Measurements from ENCODE around the gene TESK2.
"Not testable (repeated sequence)": the region's sequence is repeated elsewhere in the genome, so short reads cannot be mapped to it uniquely, and the experiment has no call there.

The TESK2 gene

DNA sequence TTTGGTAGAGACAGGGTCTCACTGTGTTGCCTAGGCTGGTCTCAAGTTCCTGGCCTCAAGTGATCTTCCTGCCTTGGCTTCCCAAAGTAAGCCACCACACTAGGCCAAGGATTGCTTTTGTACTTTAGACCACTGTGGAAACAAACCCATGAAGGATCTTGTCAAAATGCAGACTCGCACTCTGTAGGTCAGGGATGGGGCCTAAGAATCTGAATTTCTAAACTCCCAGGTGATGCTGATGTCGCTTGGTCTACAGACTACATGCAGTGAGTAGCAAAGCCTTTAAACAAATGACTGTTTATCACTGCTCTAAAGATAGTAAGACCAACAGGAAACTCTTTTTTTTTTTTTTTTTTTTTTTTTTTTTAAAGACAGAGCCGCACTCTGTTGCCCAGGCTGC is 96.6 kb downstream of the TESK2 start:
- no peak overlapping the region for H3K4me3 ChIP-seq (ENCODE audit: low read depth, low read length)
- no peak for DNase-seq (ENCODE audit: low read depth, low spot score)
- POLR2A ChIA-PET: no interaction called here
- TF ChIP-seq, protein P1, sequence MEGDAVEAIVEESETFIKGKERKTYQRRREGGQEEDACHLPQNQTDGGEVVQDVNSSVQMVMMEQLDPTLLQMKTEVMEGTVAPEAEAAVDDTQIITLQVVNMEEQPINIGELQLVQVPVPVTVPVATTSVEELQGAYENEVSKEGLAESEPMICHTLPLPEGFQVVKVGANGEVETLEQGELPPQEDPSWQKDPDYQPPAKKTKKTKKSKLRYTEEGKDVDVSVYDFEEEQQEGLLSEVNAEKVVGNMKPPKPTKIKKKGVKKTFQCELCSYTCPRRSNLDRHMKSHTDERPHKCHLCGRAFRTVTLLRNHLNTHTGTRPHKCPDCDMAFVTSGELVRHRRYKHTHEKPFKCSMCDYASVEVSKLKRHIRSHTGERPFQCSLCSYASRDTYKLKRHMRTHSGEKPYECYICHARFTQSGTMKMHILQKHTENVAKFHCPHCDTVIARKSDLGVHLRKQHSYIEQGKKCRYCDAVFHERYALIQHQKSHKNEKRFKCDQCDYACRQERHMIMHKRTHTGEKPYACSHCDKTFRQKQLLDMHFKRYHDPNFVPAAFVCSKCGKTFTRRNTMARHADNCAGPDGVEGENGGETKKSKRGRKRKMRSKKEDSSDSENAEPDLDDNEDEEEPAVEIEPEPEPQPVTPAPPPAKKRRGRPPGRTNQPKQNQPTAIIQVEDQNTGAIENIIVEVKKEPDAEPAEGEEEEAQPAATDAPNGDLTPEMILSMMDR (IDR thresholded peaks at IDR 0.05; ENCODE audit: insufficient read depth, low read length, missing control alignments): no peak
- CTCF ChIA-PET: no interaction called here

DNA sequence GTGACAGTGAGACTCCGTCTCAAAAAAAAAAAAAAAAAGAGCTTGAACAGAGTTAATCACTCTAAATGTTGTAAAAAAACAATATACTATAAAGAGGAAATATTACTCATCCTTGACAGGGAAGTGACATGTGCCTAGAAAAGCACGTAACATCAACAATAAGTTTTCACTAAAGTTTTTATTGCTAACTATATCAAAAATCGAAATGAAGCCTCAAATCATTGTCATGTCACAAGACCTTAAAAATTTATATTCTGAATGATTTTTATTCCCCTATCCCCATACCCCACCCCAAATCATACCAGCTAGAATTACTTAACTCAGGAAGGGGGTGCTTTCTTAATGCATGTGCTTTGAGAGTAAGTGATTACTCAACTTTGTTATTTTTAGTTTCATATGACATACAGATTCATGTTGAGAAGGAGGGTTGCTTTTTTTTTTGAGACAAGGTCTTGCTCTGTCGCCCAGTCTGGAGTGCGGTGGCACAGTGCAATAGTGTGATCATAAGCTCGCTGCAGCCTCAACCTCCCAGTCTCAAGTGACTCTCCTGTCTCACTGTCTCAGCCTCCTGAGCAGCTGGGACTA is 97.2 kb downstream of the TESK2 start:
- H3K4me3 ChIP-seq (ENCODE audit: low read depth, low read length): no peak overlapping the region
- DNase-seq (ENCODE audit: low read depth, low spot score): no peak
- ChIA-PET POLR2A (no interaction called here), CTCF (interaction anchor here (0.7 kb wide), 1 partner anchor 14 kb away, joined by 3 read pairs; no protein-coding TSS in a partner anchor)
- TF ChIP-seq, protein P1 (IDR thresholded peaks at IDR 0.05; ENCODE audit: insufficient read depth, low read length, missing control alignments): no peak

DNA sequence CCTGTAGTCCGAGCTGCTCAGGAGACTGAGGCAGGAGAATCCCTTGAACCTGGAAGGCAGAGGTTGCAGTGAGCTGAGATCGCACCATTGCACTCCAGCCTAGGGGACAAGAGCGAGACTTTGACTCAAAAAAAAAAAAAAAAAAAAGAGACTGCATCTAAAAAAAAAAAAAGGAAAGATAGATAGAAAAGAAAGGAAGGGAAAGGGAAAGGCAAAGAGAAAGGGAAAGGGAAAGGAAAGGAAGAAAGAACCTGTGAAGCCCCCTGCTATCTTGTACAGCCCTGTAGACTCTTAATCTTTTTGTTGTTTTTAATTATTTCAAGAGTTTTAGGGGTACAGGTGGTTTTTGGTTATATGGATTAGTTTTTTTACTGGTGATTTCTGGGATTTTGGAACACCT is 104.7 kb downstream of the TESK2 start:
- no peak overlapping the region for H3K4me3 ChIP-seq (ENCODE audit: low read depth, low read length)
- POLR2A ChIA-PET: no interaction called here
- TF ChIP-seq, protein P1 (IDR thresholded peaks at IDR 0.05; ENCODE audit: insufficient read depth, low read length, missing control alignments): no peak
- no peak for DNase-seq (ENCODE audit: low read depth, low spot score)
- CTCF ChIA-PET: no interaction called here

DNA sequence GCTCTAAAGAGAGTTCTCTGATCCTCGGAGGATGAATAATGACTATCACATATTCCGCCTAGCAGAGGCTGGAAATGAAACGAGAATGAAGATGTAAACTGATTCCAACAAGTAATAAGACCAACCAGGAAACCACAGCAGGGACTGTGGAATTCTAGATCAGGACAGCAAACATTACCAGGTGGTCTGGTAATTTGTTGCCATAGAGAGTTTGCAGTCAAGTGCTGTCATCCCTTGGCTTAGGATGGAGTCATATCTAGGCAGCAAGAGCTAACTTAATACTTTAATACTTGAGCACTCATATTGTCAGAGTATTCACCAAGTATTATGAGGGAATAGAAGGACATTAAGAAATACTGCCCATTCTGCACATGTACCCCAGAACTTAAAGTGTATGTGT is 105.7 kb downstream of the TESK2 start:
- DNase-seq (ENCODE audit: low read depth, low spot score): no peak
- POLR2A ChIA-PET: no interaction called here
- no peak overlapping the region for H3K4me3 ChIP-seq (ENCODE audit: low read depth, low read length)
- TF ChIP-seq, protein P1 (IDR thresholded peaks at IDR 0.05; ENCODE audit: insufficient read depth, low read length, missing control alignments): no peak
- CTCF ChIA-PET: interaction anchor here (1.6 kb wide), 1 partner anchor 25 kb away, joined by 4 read pairs; no protein-coding TSS in a partner anchor

DNA sequence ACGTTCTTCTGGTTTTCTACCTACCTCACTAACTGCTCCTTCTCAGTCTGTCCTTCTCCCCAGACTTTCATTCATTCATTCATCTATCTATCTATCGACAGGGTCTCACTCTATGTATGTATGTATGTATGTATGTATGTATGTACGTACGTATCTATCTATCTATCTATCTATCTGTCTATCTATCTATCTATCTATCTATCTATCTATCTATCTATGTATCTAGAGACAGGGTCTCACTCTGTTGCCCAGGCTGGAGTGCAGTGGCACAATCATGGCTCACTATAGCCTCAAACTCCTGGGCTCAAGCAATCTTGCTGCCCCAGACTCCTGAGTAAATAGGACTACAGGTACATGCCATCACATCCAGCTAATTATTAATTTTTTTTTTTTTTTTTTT is 106.8 kb downstream of the TESK2 start:
- POLR2A ChIA-PET; H3K4me3 ChIP-seq (ENCODE audit: low read depth, low read length): not testable (repeated sequence)
- CTCF ChIA-PET: interaction anchor here (1.6 kb wide), 1 partner anchor 24 kb away, joined by 4 read pairs; no protein-coding TSS in a partner anchor

DNA sequence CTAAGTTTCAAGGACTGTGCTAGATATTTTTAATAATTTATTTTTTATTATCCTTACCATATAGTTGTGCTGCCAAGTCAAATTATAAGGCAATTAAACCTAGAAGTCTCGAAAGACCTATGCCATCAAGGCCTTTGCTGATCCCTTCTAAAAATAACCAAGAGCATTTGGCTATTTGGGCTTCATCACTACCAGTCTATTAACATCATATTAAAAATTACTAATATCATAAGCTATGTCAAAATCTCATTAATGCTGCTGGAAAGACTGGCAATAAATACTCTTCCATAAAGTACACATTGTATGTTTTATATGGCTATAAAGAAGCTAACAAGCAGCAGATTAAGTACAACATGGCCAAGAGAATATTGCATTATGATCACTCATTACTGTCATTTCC is 107.8 kb downstream of the TESK2 start:
- DNase-seq (ENCODE audit: low read depth, low spot score): no peak
- TF ChIP-seq, protein P1 (IDR thresholded peaks at IDR 0.05; ENCODE audit: insufficient read depth, low read length, missing control alignments): no peak
- POLR2A ChIA-PET: no interaction called here
- no peak overlapping the region for H3K4me3 ChIP-seq (ENCODE audit: low read depth, low read length)
- CTCF ChIA-PET: interaction anchor here (0.9 kb wide), 1 partner anchor 9 kb away, joined by 3 read pairs; no protein-coding TSS in a partner anchor

More for the DNA sequence above, 106.8 kb downstream of the TESK2 start:
- not testable (repeated sequence) for DNase-seq (ENCODE audit: low read depth, low spot score)

DNA sequence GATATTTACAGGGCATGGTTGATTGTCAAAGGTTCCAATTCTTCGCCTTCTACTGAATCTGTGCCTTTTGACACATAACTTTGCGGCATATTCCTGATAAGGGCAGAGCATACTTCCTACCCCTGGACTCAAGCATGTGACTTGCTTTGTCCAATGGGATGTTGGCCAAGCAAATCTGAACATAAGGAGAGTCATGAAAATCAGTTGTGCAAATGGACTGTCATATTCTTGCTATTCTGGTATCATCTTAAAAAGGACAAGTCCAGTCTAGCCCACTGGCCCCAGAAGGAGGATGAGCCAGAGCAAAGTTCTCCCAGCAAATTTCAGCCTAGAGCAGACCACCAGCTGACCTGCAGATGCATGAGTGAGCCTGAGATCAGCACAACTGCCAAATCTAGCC is 109.7 kb downstream of the TESK2 start:
- POLR2A ChIA-PET: interaction anchor here (0.7 kb wide), 1 partner anchor 141 kb away, joined by 3 read pairs; the partner anchor contains the start of gene PRDX1
- no peak overlapping the region for H3K4me3 ChIP-seq (ENCODE audit: low read depth, low read length)
- TF ChIP-seq, protein P1 (IDR thresholded peaks at IDR 0.05; ENCODE audit: insufficient read depth, low read length, missing control alignments): no peak
- CTCF ChIA-PET: interaction anchor here (1.0 kb wide), 1 partner anchor 21 kb away, joined by 3 read pairs; no protein-coding TSS in a partner anchor
- no peak for DNase-seq (ENCODE audit: low read depth, low spot score)

Measured in AG04449 (cell line).